HG02763 (cell line): Measurements from ENCODE around the gene NIPBL.

ENCODE experiments used
- ATAC-seq: cut with Tn5 transposase; IDR thresholded peaks from one replicate; pipeline ENCODE4 v1.9.1; 2021; ENCODE audit warnings: mild to moderate bottlenecking, moderate library complexity; ENCODE audit not compliant: unreplicated experiment

Gene NIPBL

GRCh38 chr5:37014321-37014720 lies 137.8 kb downstream of the NIPBL start:
- ATAC-seq: no peak

- no peak for ATAC-seq
Measured at GRCh38 chr5:37015795-37016666, 139.5 kb downstream of the NIPBL start.

GRCh38 chr5:37028910-37029309 lies 152.3 kb downstream of the NIPBL start:
- no peak for ATAC-seq

GRCh38 chr5:37029436-37029835 lies 152.9 kb downstream of the NIPBL start:
- no peak for ATAC-seq

- ATAC-seq: no peak
Measured at GRCh38 chr5:37034955-37035354, 158.4 kb downstream of the NIPBL start.

- no peak for ATAC-seq
Measured at GRCh38 chr5:37037840-37038239, 161.3 kb downstream of the NIPBL start.

- ATAC-seq: no peak
Measured at GRCh38 chr5:37039824-37040223, 163.3 kb downstream of the NIPBL start.

- ATAC-seq: no peak
Measured at GRCh38 chr5:37043693-37044092, 167.1 kb downstream of the NIPBL start.

- ATAC-seq: no peak
Measured at GRCh38 chr5:37044120-37044519, 167.6 kb downstream of the NIPBL start.

- no peak for ATAC-seq
Measured at GRCh38 chr5:37045703-37046102, 169.1 kb downstream of the NIPBL start.

GRCh38 chr5:37047947-37048346 lies 171.4 kb downstream of the NIPBL start:
- ATAC-seq: no peak

GRCh38 chr5:37054391-37054790 lies 177.8 kb downstream of the NIPBL start:
- no peak for ATAC-seq

GRCh38 chr5:37055383-37055990 lies 178.9 kb downstream of the NIPBL start:
- ATAC-seq: no peak

- ATAC-seq: no peak
Measured at GRCh38 chr5:37056762-37057161, 180.2 kb downstream of the NIPBL start.

- ATAC-seq: no peak
Measured at GRCh38 chr5:37060030-37060429, 183.5 kb downstream of the NIPBL start.

GRCh38 chr5:37063739-37064138 lies 187.2 kb downstream of the NIPBL start:
- no peak for ATAC-seq

- ATAC-seq: no peak
Measured at GRCh38 chr5:37064442-37064841, 187.9 kb downstream of the NIPBL start.

GRCh38 chr5:37071487-37071886 lies 194.9 kb downstream of the NIPBL start:
- no peak for ATAC-seq

GRCh38 chr5:37071901-37072581 lies 195.5 kb downstream of the NIPBL start:
- no peak for ATAC-seq

- ATAC-seq: no peak
Measured at GRCh38 chr5:37075399-37075950, 198.9 kb downstream of the NIPBL start.

- no peak for ATAC-seq
Measured at GRCh38 chr5:37077146-37077545, 200.6 kb downstream of the NIPBL start.

- no peak for ATAC-seq
Measured at GRCh38 chr5:37080697-37081096, 204.1 kb downstream of the NIPBL start.
